Mammary epithelial cell (primary cell): ENCODE results near the gene NEB.

Experiments used
- EZH2 ChIP-seq: IDR thresholded peaks from 2 replicates; pipeline ENCODE4 v1.6.1; 2012; ENCODE audit warnings: low read length, inconsistent platforms, borderline replicate concordance
- TF ChIP-seq, protein P1 (sequence below), 2 donors: IDR thresholded peaks in 1 of 2; conservative IDR thresholded peaks in 1 of 2; 2 replicates each; pipeline ENCODE4 v1.5.1; 2011 to 2012; ENCODE audit warnings: inconsistent platforms in 2 of 2, low read length in 2 of 2, mild to moderate bottlenecking in 2 of 2, control low read depth in 1 of 2, low read depth in 1 of 2; ENCODE audit not compliant: insufficient read depth in 1 of 2; ENCODE audit errors: extremely low read depth in 1 of 2

DNA sequence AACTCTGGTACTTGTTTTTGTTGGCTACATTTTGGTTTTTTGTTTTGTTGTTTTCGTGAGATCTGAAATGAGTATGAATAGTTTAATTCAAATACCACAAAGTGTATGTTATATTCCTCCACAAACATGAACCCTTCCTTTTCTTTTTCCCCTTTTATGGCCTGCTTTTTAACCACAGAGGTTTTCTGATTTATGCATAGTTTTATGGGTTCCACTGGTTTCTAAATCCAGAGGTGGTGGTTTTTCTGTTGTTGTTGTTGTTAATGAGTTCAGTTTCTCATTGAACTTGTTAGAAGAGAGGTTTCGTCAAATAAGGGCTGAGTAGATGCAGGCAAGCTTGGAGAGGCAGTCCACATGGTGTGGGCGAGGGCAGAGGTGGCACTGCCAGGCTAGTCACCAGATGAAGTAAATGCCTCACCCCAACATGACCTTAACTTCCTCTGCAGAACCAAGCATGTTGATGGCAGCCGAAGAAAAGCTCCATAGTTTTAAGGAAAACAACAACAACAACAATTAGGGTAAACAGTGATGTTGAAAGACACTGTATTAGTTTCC, 252.0 kb downstream of the NEB start:
- TF ChIP-seq, protein P1, sequence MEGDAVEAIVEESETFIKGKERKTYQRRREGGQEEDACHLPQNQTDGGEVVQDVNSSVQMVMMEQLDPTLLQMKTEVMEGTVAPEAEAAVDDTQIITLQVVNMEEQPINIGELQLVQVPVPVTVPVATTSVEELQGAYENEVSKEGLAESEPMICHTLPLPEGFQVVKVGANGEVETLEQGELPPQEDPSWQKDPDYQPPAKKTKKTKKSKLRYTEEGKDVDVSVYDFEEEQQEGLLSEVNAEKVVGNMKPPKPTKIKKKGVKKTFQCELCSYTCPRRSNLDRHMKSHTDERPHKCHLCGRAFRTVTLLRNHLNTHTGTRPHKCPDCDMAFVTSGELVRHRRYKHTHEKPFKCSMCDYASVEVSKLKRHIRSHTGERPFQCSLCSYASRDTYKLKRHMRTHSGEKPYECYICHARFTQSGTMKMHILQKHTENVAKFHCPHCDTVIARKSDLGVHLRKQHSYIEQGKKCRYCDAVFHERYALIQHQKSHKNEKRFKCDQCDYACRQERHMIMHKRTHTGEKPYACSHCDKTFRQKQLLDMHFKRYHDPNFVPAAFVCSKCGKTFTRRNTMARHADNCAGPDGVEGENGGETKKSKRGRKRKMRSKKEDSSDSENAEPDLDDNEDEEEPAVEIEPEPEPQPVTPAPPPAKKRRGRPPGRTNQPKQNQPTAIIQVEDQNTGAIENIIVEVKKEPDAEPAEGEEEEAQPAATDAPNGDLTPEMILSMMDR (conservative IDR thresholded peaks at IDR 0.05 in 1 of 2, IDR thresholded peaks at IDR 0.05 in 1 of 2; ENCODE audit: extremely low read depth in 1 of 2, insufficient read depth in 1 of 2, low read depth in 1 of 2, low read length in 2 of 2), result no peak
- TF ChIP-seq EZH2, result no peak
